HepG2 (cell line): ENCODE measurements around the gene SUSD6. TPM values are rescaled to one million over a fixed set of nuclear protein-coding genes. Genes with fewer than 3 reads are reported as not detected.
A peak's percentile ranks its signal among the peaks of the same experiment; 100 is the strongest.

ENCODE experiments used
- ATAC-seq: fragments of 200-7000 bp; cut with Tn5 transposase; 3 replicates; pipeline ENCODE4 v1.9.1; 2020; ENCODE audit warnings: mild to moderate bottlenecking, moderate library complexity
- BruUV-seq: library from RNA; stranded (reverse); fragments of 400-500 nt; replicated peaks from 2 replicates; lab custom pipeline; 2021; lab: Mats Ljungman, UMichigan
- CTCF ChIA-PET: fragments of 300-600 bp; formaldehyde crosslinking; extraction: SDS; loops from one replicate; lab custom pipeline; 2021; ENCODE audit warnings: low total read pairs, inconsistent platforms, low intra/inter-chr PET ratio; lab: Yijun Ruan, JAX
- POLR2A ChIA-PET: fragments of 350-600 bp; sonication (Branson Sonifier 250); formaldehyde crosslinking; loops from one replicate; lab custom pipeline; 2020; ENCODE audit warnings: antibody characterized with exemption, inconsistent platforms; lab: Yijun Ruan, JAX
- DNase-seq: peaks from one replicate; pipeline ENCODE4 v3.0.0-alpha.2; 2015; ENCODE audit warnings: low spot score
- FAIRE-seq: peaks from 3 replicates; lab custom pipeline; 2011; peaks lifted over from hg19 to GRCh38; lab: Jason Lieb, UNC
- H2AFZ ChIP-seq: one replicate; pipeline ENCODE4 v1.6.1; 2011; ENCODE audit warnings: low read length, inconsistent platforms
- H3K27ac ChIP-seq: fragments of 300-600 bp; 3 replicates; pipeline ENCODE4 v1.8.0; 2011; ENCODE audit warnings: mixed run types, mild to moderate bottlenecking, mixed read lengths, low read length, inconsistent platforms; ENCODE audit not compliant: insufficient read depth; ENCODE audit errors: extremely low read length
- H3K27me3 ChIP-seq, 2 experiments: fragments of 200-600 bp in 1 of 2; 2 replicates in 1 of 2; 3 replicates in 1 of 2; pipeline versions ENCODE4 v1.6.0 to v1.8.0; 2011; ENCODE audit warnings: low read length in 2 of 2, mild to moderate bottlenecking in 2 of 2, moderate library complexity in 2 of 2, inconsistent platforms in 1 of 2; ENCODE audit not compliant: insufficient read depth in 2 of 2, control insufficient read depth in 1 of 2
- H3K36me3 ChIP-seq, 2 experiments: fragments of 200-600 bp in 1 of 2; replicated peaks in 1 of 2; 2 replicates in 1 of 2; 3 replicates in 1 of 2; pipeline versions ENCODE4 v1.5.1 to v1.8.0; 2011; ENCODE audit warnings: low read length in 2 of 2, inconsistent platforms in 1 of 2; ENCODE audit not compliant: insufficient read depth in 2 of 2, control insufficient read depth in 1 of 2
- H3K4me1 ChIP-seq: 2 replicates; pipeline ENCODE4 v1.5.1; 2012; ENCODE audit warnings: low read length, inconsistent platforms; ENCODE audit not compliant: insufficient read depth
- H3K4me2 ChIP-seq: 2 replicates; pipeline ENCODE4 v1.6.0; 2011; ENCODE audit warnings: low read depth, low read length, inconsistent platforms
- H3K4me3 ChIP-seq, 3 experiments: fragments of 200-600 bp in 1 of 3; sonication (generic), shearing (Covaris generic) in 1 of 3; replicated peaks in 1 of 3; 2 replicates each; pipeline ENCODE4 v1.5.1; 2011 to 2016; ENCODE audit warnings: low read length in 3 of 3, inconsistent platforms in 2 of 3, low read depth in 2 of 3, mild to moderate bottlenecking in 2 of 3, control low read depth in 1 of 3, mixed read lengths in 1 of 3; ENCODE audit not compliant: insufficient read depth in 1 of 3
- H3K79me2 ChIP-seq: one replicate; pipeline ENCODE4 v1.6.1; 2011; ENCODE audit warnings: low read length, inconsistent platforms; ENCODE audit not compliant: insufficient read depth
- H3K9ac ChIP-seq: 2 replicates; pipeline ENCODE4 v1.6.0; 2011; ENCODE audit warnings: mild to moderate bottlenecking, low read depth, low read length, inconsistent platforms; ENCODE audit not compliant: insufficient read depth
- H3K9me3 ChIP-seq: 2 replicates; pipeline ENCODE4 v1.5.1; 2012; ENCODE audit warnings: mild to moderate bottlenecking, low read length
- H4K20me1 ChIP-seq: 2 replicates; pipeline ENCODE4 v1.6.0; 2011; ENCODE audit warnings: inconsistent platforms, mild to moderate bottlenecking, low read length, moderate library complexity; ENCODE audit not compliant: insufficient read depth
- CENPT ChIP-seq: sonication (generic); formaldehyde crosslinking; IDR thresholded peaks from 2 replicates; pipeline ENCODE4 v1.8.0; 2022; ENCODE audit warnings: low read depth, mild to moderate bottlenecking, moderate library complexity, missing genetic modification reagents
- DMAP1 ChIP-seq: IDR thresholded peaks from 2 replicates; pipeline ENCODE4 v1.6.1; 2016
- HNF4A ChIP-seq: sonication (generic); formaldehyde crosslinking; IDR thresholded peaks from 2 replicates; pipeline ENCODE4 v1.4.0; 2020; ENCODE audit warnings: missing genetic modification reagents
- KDM3A ChIP-seq: IDR thresholded peaks from 2 replicates; pipeline ENCODE4 v1.6.1; 2018; ENCODE audit warnings: low read depth, missing compliant biosample characterization
- SIN3A ChIP-seq: IDR thresholded peaks from 2 replicates; pipeline ENCODE4 v1.6.1; 2011; ENCODE audit warnings: low read depth, mild to moderate bottlenecking, control low read depth, low read length, borderline replicate concordance
- TBX2 ChIP-seq: sonication (generic); formaldehyde crosslinking; IDR thresholded peaks from 2 replicates; pipeline ENCODE4 v1.5.0; 2020; ENCODE audit warnings: missing genetic modification reagents, mild to moderate bottlenecking, borderline replicate concordance
- TMF1 ChIP-seq: sonication (generic); formaldehyde crosslinking; IDR thresholded peaks from 2 replicates; pipeline ENCODE4 v1.8.1; 2022; ENCODE audit warnings: low read depth, missing genetic modification reagents
- ZNF746 ChIP-seq: sonication (generic); formaldehyde crosslinking; IDR thresholded peaks from 2 replicates; pipeline ENCODE4 v1.8.0; 2022; ENCODE audit warnings: mild to moderate bottlenecking, missing genetic modification reagents
- WGBS: methylation state at CpG from one replicate; pipeline ENCODE4 v1.1.6; 2017; ENCODE audit warnings: low lambda C conversion rate; 5-methylcytosine and 5-hydroxymethylcytosine counted together
- in situ Hi-C: cut with HindIII; loops from 2 replicates; pipeline ENCODE4 v1.10.0; 2017; ENCODE audit warnings: low pct_unique_long_range_greater_than_20kb; ENCODE audit not compliant: extremely low pct_ligation_motif_present
- intact Hi-C: fragments of 100-400 bp; cut with micrococcal nuclease; formaldehyde crosslinking; loops from one replicate; pipeline ENCODE4 v1.10.0; 2022; ENCODE audit not compliant: unreplicated experiment
- polyA plus RNA-seq, 8 experiments: library from polyadenylated mRNA; depleted of rRNA in 3 of 8; stranded (reverse) in 7 of 8; unstranded in 1 of 8; fragments of >200 nt; fragmentation: Illumina TruSeq in 4 of 8; extraction: Trizol in 4 of 8; gene quantifications; 2 replicates each; pipeline versions ENCODE4 v1.2.1 to v1.2.3, GENCODE V29; 2011 to 2016; ENCODE audit warnings: low read depth in 4 of 8, missing spikeins in 1 of 8, mixed read lengths in 1 of 8; ENCODE audit not compliant: insufficient read depth in 1 of 8
- total RNA-seq, 5 experiments: library from RNA; depleted of rRNA; stranded (reverse); fragments of >200 nt; fragmentation: Illumina TruSeq; extraction: Trizol; gene quantifications; 2 replicates each; pipeline ENCODE4 v1.2.3, GENCODE V29; 2016; ENCODE audit warnings: low read depth in 1 of 5
- TF ChIP-seq, protein P1 (sequence below): sonication (generic); formaldehyde crosslinking; IDR thresholded peaks from 2 replicates; pipeline ENCODE4 v1.5.0; 2020; ENCODE audit warnings: mild to moderate bottlenecking, missing genetic modification reagents, moderate library complexity
- TF ChIP-seq, protein P2 (sequence below): sonication (generic); formaldehyde crosslinking; IDR thresholded peaks from 2 replicates; pipeline ENCODE4 v1.5.0; 2020; ENCODE audit warnings: missing genetic modification reagents

Gene SUSD6
- total and polyA plus RNA-seq, 2 of the 13 experiments (the other 11 are each of a cell fraction or from before 2014, with no cell fraction given): 7.2 to 7.4 TPM

DNA sequence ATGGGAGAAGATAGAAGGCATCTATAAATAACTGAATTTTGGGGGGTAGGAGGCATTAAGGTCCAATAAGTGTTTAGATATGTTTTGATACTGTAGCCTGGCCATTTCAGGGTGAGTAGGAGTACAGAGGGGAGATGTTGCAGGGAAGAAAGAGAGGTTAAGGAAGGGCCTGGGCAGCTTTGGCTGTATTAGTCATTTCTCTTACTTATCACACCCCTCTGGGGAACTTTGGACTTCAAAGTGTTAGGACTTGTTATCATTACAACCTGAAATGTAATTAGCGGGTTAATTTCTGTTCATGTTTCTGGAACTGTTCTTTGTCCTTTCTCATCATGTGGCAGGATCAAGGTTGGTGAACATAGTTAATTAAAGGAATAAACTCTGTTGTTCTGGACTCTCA is 40.3 kb downstream of the SUSD6 start:
- intact Hi-C loops: no loop called here

DNA sequence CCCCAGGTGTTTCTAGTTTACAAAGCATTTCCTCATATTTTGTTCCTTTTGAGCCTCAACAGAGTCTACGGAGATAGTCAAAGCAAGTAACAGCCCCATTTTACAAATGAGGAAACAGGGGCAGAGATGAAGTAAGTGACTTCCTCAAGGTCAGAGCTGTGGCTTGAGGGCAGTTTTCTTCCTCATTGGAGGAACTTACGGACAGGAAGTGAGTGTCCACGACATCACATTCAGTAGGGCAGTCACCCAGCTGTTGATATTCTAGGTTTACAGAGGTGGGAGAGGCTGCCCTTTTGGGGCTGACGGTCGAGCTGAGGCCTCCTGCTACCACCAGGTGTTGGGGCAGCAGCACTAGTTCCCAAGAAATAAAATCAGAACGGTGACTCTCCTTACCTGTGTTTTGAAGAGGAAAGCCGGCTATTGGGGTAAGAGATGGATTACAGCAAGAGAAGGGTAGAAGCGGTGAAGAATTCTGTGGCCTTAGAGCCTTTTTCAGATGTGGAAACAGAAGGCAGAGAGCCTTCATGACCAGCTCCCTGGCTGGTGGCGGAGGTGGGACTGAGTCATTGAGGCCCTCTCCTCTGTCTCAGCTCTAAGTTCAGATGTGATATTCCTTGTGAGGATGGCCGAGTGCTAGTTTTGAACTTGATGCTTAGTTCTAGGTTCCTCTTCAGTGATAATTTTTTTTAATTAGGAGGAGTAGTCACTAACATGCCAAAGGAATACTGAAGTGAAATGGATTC is 41.7 kb downstream of the SUSD6 start:
- H2AFZ ChIP-seq: no peak overlapping the region
- DNase-seq (no peak), FAIRE-seq (no peak)
- H3K27ac ChIP-seq: no peak overlapping the region
- H3K4me2 ChIP-seq: no peak overlapping the region
- TF ChIP-seq ZNF746 (0 out of 2 replicates have a peak, but pooled peaks have one; percentile 25), KDM3A (CRISPR knock-in tag) (no peak), CENPT (CRISPR knock-in tag) (no peak)
- TF ChIP-seq, protein P1, sequence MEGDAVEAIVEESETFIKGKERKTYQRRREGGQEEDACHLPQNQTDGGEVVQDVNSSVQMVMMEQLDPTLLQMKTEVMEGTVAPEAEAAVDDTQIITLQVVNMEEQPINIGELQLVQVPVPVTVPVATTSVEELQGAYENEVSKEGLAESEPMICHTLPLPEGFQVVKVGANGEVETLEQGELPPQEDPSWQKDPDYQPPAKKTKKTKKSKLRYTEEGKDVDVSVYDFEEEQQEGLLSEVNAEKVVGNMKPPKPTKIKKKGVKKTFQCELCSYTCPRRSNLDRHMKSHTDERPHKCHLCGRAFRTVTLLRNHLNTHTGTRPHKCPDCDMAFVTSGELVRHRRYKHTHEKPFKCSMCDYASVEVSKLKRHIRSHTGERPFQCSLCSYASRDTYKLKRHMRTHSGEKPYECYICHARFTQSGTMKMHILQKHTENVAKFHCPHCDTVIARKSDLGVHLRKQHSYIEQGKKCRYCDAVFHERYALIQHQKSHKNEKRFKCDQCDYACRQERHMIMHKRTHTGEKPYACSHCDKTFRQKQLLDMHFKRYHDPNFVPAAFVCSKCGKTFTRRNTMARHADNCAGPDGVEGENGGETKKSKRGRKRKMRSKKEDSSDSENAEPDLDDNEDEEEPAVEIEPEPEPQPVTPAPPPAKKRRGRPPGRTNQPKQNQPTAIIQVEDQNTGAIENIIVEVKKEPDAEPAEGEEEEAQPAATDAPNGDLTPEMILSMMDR (CRISPR knock-in tag): no peak
- TF ChIP-seq, all 625 proteins: peak for 1
- Histone ChIP-seq H4K20me1 (no peaks in the 10 kb centered on the region), H3K79me2 (peaks cover 25% of the 10 kb centered on the region), H3K4me3 (no peak overlapping the region), H3K4me1 (peaks cover 90% of the 10 kb centered on the region), H3K36me3 (no peaks in the 10 kb centered on the region), H3K27me3 (no peaks in the 10 kb centered on the region), H3K9me3 (no peaks in the 10 kb centered on the region), H3K9ac (no peak overlapping the region)
- POLR2A ChIA-PET: no interaction called here
- in situ Hi-C loops: no loop called here
- CTCF ChIA-PET: no interaction called here
- intact Hi-C loops: no loop called here
- ATAC-seq: no peak
- BruUV-seq: no TSS peak
- 91% methylated on average over 10 of the region's 10 CpGs for WGBS

More for the DNA sequence above, 40.3 kb downstream of the SUSD6 start:
- DNase-seq: no peak
- Histone ChIP-seq H3K4me2 (no peak overlapping the region), H4K20me1 (no peaks in the 10 kb centered on the region), H3K4me1 (peaks cover 86% of the 10 kb centered on the region), H3K27ac (no peak overlapping the region), H2AFZ (no peak overlapping the region), H3K27me3 (no peaks in the 10 kb centered on the region), H3K36me3 (no peaks in the 10 kb centered on the region), H3K79me2 (peaks cover 25% of the 10 kb centered on the region), H3K4me3 (no peak overlapping the region), H3K9me3 (no peaks in the 10 kb centered on the region), H3K9ac (no peak overlapping the region)
- WGBS: 76% methylated on average over 1 of the region's 1 CpG
- in situ Hi-C loops: no loop called here
- ChIA-PET POLR2A (interaction anchor here (1.4 kb wide), 1 partner anchor 13 kb away, joined by 4 read pairs; no protein-coding TSS in a partner anchor), CTCF (no interaction called here)
- BruUV-seq: no TSS peak
- no peak for TF ChIP-seq DMAP1 (CRISPR knock-in tag)
- TF ChIP-seq HNF4A (CRISPR knock-in tag): 0 out of 2 replicates have a peak, but pooled peaks have one; percentile 19
- TF ChIP-seq TBX2: 0 out of 2 replicates have a peak, but pooled peaks have one; percentile 22
- no peak for TF ChIP-seq TMF1 (CRISPR knock-in tag)
- TF ChIP-seq SIN3A: no peak
- TF ChIP-seq, protein P2, sequence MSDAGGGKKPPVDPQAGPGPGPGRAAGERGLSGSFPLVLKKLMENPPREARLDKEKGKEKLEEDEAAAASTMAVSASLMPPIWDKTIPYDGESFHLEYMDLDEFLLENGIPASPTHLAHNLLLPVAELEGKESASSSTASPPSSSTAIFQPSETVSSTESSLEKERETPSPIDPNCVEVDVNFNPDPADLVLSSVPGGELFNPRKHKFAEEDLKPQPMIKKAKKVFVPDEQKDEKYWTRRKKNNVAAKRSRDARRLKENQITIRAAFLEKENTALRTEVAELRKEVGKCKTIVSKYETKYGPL (CRISPR knock-in tag): no peak
- no peak for ATAC-seq
- FAIRE-seq: no peak
